Activated naive CD4-positive, alpha-beta T cell treated with anti-CD3 and anti-CD28 coated beads for 36 hours (primary cell): ENCODE results near the gene NT5C. TPM values are rescaled to one million over a fixed set of nuclear protein-coding genes. Genes with fewer than 3 reads are reported as not detected.
"Not testable (repeated sequence)": the region's sequence is repeated elsewhere in the genome, so short reads cannot be mapped to it uniquely, and the experiment has no call there.

Experiments used
- CTCF ChIA-PET: fragments of 350-600 bp; sonication (Branson Sonifier 250); formaldehyde crosslinking; loops from one replicate; lab custom pipeline; 2021; ENCODE audit warnings: antibody characterized with exemption; lab: Charles Lee
- DNase-seq: peaks from one replicate; pipeline ENCODE4 v3.0.0-alpha.2; 2020
- H3K27ac Mint-ChIP-seq: one replicate; pipeline ENCODE4 v1.8.0; 2021; ENCODE audit warnings: mild to moderate bottlenecking, mixed read lengths
- H3K27me3 Mint-ChIP-seq: one replicate; pipeline ENCODE4 v1.8.0; 2021; ENCODE audit warnings: low read depth, mixed read lengths
- H3K36me3 Mint-ChIP-seq: one replicate; pipeline ENCODE4 v1.8.0; 2021; ENCODE audit warnings: low read depth, mixed read lengths
- H3K4me1 Mint-ChIP-seq: one replicate; pipeline ENCODE4 v1.8.0; 2021; ENCODE audit warnings: low read depth, mixed read lengths
- H3K4me3 Mint-ChIP-seq: one replicate; pipeline ENCODE4 v1.8.0; 2021; ENCODE audit warnings: mild to moderate bottlenecking, moderate library complexity, mixed read lengths
- H3K9me3 Mint-ChIP-seq: one replicate; pipeline ENCODE4 v1.8.0; 2021; ENCODE audit warnings: mixed read lengths
- intact Hi-C: fragments of 100-400 bp; cut with micrococcal nuclease; formaldehyde crosslinking; loops from one replicate; pipeline ENCODE4 v1.15.1; 2023
- total RNA-seq, 2 experiments: library from RNA; stranded (reverse); gene quantifications; one replicate each; pipeline ENCODE4 v1.2.3, GENCODE V29; 2021

The NT5C gene
- total RNA-seq = 10 to 100 TPM; 49.7 to 55.2 TPM

DNA sequence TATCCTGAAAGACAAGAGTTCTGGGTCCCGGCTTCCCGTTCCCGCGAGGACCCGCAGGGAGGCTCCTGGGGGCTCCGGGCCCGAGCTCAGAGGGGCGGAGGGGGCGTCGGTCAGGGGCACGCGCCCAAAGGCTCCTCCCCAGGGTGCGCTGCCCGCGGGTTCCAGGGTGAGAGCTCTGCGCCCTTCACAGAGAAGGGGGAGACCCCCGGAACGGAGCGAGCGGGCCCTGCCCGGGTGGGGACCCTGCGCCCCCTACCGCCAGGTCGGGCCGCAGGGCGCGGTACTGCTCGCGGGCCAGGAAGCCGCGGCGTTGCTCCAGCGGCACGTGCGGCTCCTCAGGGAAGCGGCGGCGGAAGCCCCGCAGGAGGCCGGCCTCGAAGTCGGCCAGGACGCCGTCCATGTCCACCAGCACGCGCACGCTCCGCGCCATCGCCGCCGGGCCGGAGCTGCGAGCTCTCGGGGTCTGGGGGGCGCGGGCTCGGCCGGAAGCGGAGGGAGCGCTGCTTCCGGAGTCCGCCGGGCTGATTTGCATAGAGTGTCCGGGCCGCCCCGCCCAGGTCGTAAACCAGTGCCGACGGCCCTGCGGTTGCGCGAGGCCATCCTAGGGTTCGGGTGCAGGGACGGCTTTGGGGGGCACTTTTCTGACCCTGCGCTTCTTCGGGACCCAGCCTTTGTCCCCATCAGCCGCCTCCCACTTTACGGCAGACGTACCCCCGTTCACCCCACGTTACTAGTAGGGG, at the start of gene NT5C:
Gene NT5C (minus strand): TSS at position 465 of the 740 bp plus-strand sequence. CDS start 35 bp downstream, at position 430.
- Mint-ChIP-seq H3K27me3 (no peaks in the 10 kb centered on the region), H3K27ac (peak within 1 kb of the TSS; percentile 86), H3K4me3 (peak within 1 kb of the TSS; percentile 85), H3K9me3 (no peaks in the 10 kb centered on the region), H3K36me3 (peaks cover 6% of the 10 kb centered on the region), H3K4me1 (peaks cover 16% of the 10 kb centered on the region)
- CTCF ChIA-PET = interaction anchor here (0.6 to 14.5 kb wide), 17 partner anchors 14 to 727 kb away, joined by 3 to 195 read pairs (median 3); partner anchors contain the start of gene MRPL58
- intact Hi-C loops = loop anchor here (1.0 to 5.0 kb wide), 4 partner anchors 23 to 71 kb away; partner anchors contain the start of genes JPT1 and SUMO2
- peak; percentile 71 for DNase-seq

DNA sequence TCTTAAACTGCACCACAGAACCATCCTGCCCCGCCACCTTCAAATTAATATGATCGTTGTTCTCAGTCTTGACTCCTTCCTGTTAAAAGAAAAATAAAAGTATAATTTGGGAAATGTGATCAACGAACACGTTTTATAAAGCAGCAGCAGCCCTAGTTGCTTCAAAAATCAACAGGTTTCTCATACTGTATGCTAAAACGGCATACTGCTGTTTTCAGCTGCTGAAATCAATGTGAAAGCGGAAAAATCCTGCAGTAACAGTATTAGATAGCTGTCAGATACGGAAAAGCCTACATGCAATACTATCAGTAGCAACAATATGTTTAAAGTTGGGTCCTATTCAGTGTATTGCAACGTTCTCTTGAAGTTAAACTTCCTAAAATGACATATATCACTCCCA, 49.6 kb upstream of the NT5C start:
- CTCF ChIA-PET = interaction anchor here (1.8 to 2.6 kb wide), 3 partner anchors 10 to 67 kb away, joined by 6 to 17 read pairs (median 9); no protein-coding TSS in a partner anchor
- peaks cover 45% of the 10 kb centered on the region for H3K4me1 Mint-ChIP-seq
- peak overlapping the region; percentile 88 for H3K27ac Mint-ChIP-seq

DNA sequence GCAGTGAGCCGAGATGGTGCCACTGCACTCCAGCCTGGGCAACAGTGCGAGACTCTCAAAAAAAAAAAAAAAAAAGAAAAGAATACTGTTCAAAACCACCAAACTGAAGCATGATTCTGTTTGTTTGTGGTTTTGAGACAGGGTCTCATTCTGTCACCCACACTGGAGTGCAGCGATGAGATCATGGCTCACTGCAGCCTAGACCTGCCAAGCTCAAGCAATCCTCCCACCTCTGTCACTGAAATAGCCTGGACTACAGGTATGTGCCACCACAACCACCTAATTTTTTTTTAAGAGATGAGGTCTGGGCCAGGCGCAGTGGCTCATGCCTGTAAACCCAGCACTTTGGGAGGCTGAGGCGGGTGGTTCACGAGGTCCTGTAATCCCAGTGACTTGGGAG, 46.9 kb upstream of the NT5C start:
- no peak for DNase-seq
- peaks cover 46% of the 10 kb centered on the region for H3K36me3 Mint-ChIP-seq
- no peaks in the 10 kb centered on the region for H3K9me3 Mint-ChIP-seq
- no peak overlapping the region for H3K4me3 Mint-ChIP-seq
- intact Hi-C loops = no loop called here
- H3K27ac Mint-ChIP-seq = no peak overlapping the region
- CTCF ChIA-PET = interaction anchor here (0.6 to 1.6 kb wide), 2 partner anchors 23 to 65 kb away, joined by 4 to 8 read pairs; no protein-coding TSS in a partner anchor
- peaks cover 41% of the 10 kb centered on the region for H3K4me1 Mint-ChIP-seq
- H3K27me3 Mint-ChIP-seq = no peaks in the 10 kb centered on the region

More for the DNA sequence above, 49.6 kb upstream of the NT5C start:
- Mint-ChIP-seq H3K27me3 (no peaks in the 10 kb centered on the region), H3K4me3 (peak overlapping the region; percentile 92), H3K9me3 (no peaks in the 10 kb centered on the region), H3K36me3 (peaks cover 32% of the 10 kb centered on the region)
- no peak for DNase-seq
- intact Hi-C loops = loop anchor here (1.0 to 10.0 kb wide), 4 partner anchors 8 to 604 kb away; partner anchors contain the start of genes ATP5PD, KCTD2 and UNK

GRCh38 chr17:75176625-75177024, 45.1 kb upstream of the NT5C start:
- no peak for DNase-seq
- Mint-ChIP-seq H3K27me3 (no peaks in the 10 kb centered on the region), H3K27ac (no peak overlapping the region), H3K36me3 (peaks cover 51% of the 10 kb centered on the region), H3K4me3 (no peak overlapping the region), H3K4me1 (peaks cover 48% of the 10 kb centered on the region), H3K9me3 (no peaks in the 10 kb centered on the region)
- intact Hi-C loops = no loop called here
- CTCF ChIA-PET = interaction anchor here (1.4 to 1.7 kb wide), 2 partner anchors 25 to 63 kb away, joined by 4 to 11 read pairs; no protein-coding TSS in a partner anchor

- H3K4me1 Mint-ChIP-seq = peaks cover 38% of the 10 kb centered on the region
- intact Hi-C loops = no loop called here
- H3K27ac Mint-ChIP-seq = peak overlapping the region; percentile 46
- H3K27me3 Mint-ChIP-seq = no peaks in the 10 kb centered on the region
- no peak for DNase-seq
- CTCF ChIA-PET = interaction anchor here (1.8 to 9.4 kb wide), 4 partner anchors 12 to 213 kb away, joined by 4 to 94 read pairs (median 33); no protein-coding TSS in a partner anchor
- peaks cover 42% of the 10 kb centered on the region for H3K36me3 Mint-ChIP-seq
- H3K9me3 Mint-ChIP-seq = no peaks in the 10 kb centered on the region
- no peak overlapping the region for H3K4me3 Mint-ChIP-seq
Observed at GRCh38 chr17:75174996-75175395, 43.5 kb upstream of the NT5C start.

DNA sequence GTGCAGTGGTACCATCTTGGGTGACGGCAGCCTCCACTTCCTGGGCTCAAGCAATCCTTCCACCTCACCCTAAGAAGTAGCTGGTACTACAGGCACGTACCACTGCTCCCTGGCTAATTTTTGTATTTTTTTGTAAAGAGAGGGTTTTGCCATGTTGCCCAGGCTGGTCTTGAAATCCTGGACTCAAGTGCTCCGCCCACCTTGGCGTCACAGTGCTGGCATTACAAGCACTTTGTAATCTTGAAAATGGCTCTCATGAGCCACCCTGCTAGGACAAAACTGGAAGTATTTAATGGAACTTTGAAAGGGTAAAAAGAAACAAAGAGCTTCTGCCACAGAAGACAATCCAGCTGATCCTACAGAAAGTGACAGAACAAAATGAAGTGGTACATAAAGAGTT, 42.0 kb upstream of the NT5C start:
- intact Hi-C loops = no loop called here
- H3K4me3 Mint-ChIP-seq = no peak overlapping the region
- H3K9me3 Mint-ChIP-seq = no peaks in the 10 kb centered on the region
- peaks cover 28% of the 10 kb centered on the region for H3K4me1 Mint-ChIP-seq
- H3K27me3 Mint-ChIP-seq = no peaks in the 10 kb centered on the region
- peak overlapping the region; percentile 2 for H3K27ac Mint-ChIP-seq
- peaks cover 31% of the 10 kb centered on the region for H3K36me3 Mint-ChIP-seq
- CTCF ChIA-PET = interaction anchor here (0.7 to 9.4 kb wide), 9 partner anchors 10 to 473 kb away, joined by 3 to 94 read pairs (median 4); no protein-coding TSS in a partner anchor
- DNase-seq = no peak

DNA sequence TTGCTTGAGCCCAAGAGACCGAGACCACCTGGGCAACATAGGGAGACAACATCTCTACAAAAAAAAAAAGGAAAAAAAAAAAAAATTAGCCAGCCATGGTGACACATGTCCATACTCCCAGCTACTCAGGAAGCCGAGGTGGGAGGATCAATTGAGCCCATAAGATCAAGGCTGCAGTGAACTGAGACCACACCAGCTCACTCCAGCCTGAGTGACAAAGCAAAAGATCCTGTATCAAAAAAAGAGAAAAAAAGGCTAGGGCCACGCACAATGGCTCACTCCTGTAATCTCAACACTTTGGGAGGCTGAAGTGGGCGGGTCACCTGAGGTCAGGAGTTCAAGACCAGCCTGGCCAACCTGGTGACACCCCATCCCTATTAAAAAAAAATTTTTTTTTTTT, 37.5 kb upstream of the NT5C start:
- intact Hi-C loops = no loop called here
- peaks cover 20% of the 10 kb centered on the region for H3K4me1 Mint-ChIP-seq
- H3K36me3 Mint-ChIP-seq = peaks cover 20% of the 10 kb centered on the region
- H3K27me3 Mint-ChIP-seq = no peaks in the 10 kb centered on the region
- CTCF ChIA-PET = interaction anchor here (0.7 to 9.4 kb wide), 5 partner anchors 11 to 109 kb away, joined by 3 to 94 read pairs (median 6); no protein-coding TSS in a partner anchor
- H3K4me3 Mint-ChIP-seq = no peak overlapping the region
- H3K27ac Mint-ChIP-seq = no peak overlapping the region
- no peak for DNase-seq
- H3K9me3 Mint-ChIP-seq = no peaks in the 10 kb centered on the region

GRCh38 chr17:75164606-75165005, 33.1 kb upstream of the NT5C start:
- CTCF ChIA-PET = interaction anchor here (0.9 kb wide), 1 partner anchor 36 kb away, joined by 3 read pairs; no protein-coding TSS in a partner anchor
- H3K27me3 Mint-ChIP-seq = not testable (repeated sequence)

DNA sequence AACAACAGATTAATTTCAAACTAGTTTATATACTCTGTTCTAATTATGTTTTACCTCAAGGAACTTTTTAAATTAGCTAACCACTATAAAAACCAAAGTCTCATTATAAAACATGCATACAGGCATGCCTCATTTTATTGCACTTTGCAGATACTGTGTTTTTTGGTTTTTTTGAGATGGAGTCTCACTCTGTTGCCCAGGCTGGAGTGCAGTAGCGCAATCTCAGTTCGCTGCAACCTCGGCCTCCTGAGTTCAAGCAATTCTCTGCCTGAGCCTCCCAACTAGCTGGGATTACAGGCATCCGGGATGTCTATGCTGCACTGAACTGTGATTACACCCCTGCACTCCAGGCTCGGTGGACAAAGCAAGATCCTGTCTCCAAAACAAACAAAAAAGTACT, 31.5 kb upstream of the NT5C start:
- Mint-ChIP-seq H3K27ac (no peak overlapping the region), H3K4me3 (no peak overlapping the region), H3K9me3 (no peaks in the 10 kb centered on the region)

More at GRCh38 chr17:75164606-75165005, 33.1 kb upstream of the NT5C start:
- DNase-seq, H3K36me3 Mint-ChIP-seq, intact Hi-C loops, H3K4me1 Mint-ChIP-seq, H3K27ac Mint-ChIP-seq, H3K4me3 Mint-ChIP-seq, H3K9me3 Mint-ChIP-seq: not testable (repeated sequence)

DNA sequence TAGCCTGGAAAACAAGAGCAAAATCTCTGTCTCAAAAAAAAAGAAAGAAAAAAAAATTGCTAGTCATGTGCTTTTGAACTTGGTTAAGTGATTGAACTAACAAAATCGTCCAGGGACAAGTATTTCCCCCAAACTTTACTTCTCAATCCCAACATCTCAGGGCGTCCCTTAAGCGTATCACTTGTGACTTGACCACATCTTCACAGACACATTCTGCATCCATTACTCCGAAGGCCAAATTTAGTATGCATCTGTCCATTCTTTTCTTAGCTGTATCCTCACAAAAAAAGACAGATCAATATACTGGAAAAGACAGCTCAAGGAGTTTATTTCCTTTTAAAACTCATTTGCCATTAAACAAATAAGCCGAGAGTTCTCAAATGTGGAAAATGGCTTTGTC, 28.7 kb upstream of the NT5C start:
- no peaks in the 10 kb centered on the region for H3K9me3 Mint-ChIP-seq
- no peak for DNase-seq
- no peak overlapping the region for H3K4me3 Mint-ChIP-seq
- CTCF ChIA-PET = interaction anchor here (1.7 kb wide), 1 partner anchor 199 kb away, joined by 3 read pairs; no protein-coding TSS in a partner anchor
- peaks cover 8% of the 10 kb centered on the region for H3K4me1 Mint-ChIP-seq
- peaks cover 2% of the 10 kb centered on the region for H3K36me3 Mint-ChIP-seq
- no peaks in the 10 kb centered on the region for H3K27me3 Mint-ChIP-seq
- H3K27ac Mint-ChIP-seq = no peak overlapping the region
- intact Hi-C loops = no loop called here

More for the DNA sequence above, 31.5 kb upstream of the NT5C start:
- H3K4me1 Mint-ChIP-seq = peaks cover 3% of the 10 kb centered on the region
- H3K27me3 Mint-ChIP-seq = no peaks in the 10 kb centered on the region
- H3K36me3 Mint-ChIP-seq = peaks cover 6% of the 10 kb centered on the region
- DNase-seq = no peak
- CTCF ChIA-PET = interaction anchor here (0.7 to 1.5 kb wide), 5 partner anchors 8 to 109 kb away, joined by 3 to 6 read pairs (median 4); no protein-coding TSS in a partner anchor
- intact Hi-C loops = no loop called here

GRCh38 chr17:75159196-75160031, 27.9 kb upstream of the NT5C start:
- H3K4me3 Mint-ChIP-seq = no peak overlapping the region
- peak; percentile 32 for DNase-seq
- H3K27me3 Mint-ChIP-seq = no peaks in the 10 kb centered on the region
- intact Hi-C loops = no loop called here
- peaks cover 16% of the 10 kb centered on the region for H3K4me1 Mint-ChIP-seq
- H3K36me3 Mint-ChIP-seq = peaks cover 2% of the 10 kb centered on the region
- H3K9me3 Mint-ChIP-seq = no peaks in the 10 kb centered on the region
- no peak overlapping the region for H3K27ac Mint-ChIP-seq
- CTCF ChIA-PET = interaction anchor here (1.3 to 1.7 kb wide), 2 partner anchors 12 to 198 kb away, joined by 3 to 4 read pairs; no protein-coding TSS in a partner anchor
